Islet precursor cell (in vitro differentiated cells): ENCODE data around the gene FSTL3.
"Not testable (repeated sequence)": the region's sequence is repeated elsewhere in the genome, so short reads cannot be mapped to it uniquely, and the experiment has no call there.

Experiments
- DNase-seq: peaks from one replicate; pipeline ENCODE4 v3.0.0-alpha.2; 2018

The FSTL3 gene

GRCh38 chr19:661427-662196, 14.6 kb upstream of the FSTL3 start:
- no peak for DNase-seq

GRCh38 chr19:662207-662961, 13.8 kb upstream of the FSTL3 start:
- DNase-seq, result no peak

GRCh38 chr19:662962-663681, 13.1 kb upstream of the FSTL3 start, which contains the start of gene RNF126:
RNF126 (minus strand) TSS chr19:663214; CDS start chr19:663121, 93 bp downstream.
- DNase-seq, result peak; percentile 92

GRCh38 chr19:663682-664117, 12.5 kb upstream of the FSTL3 start:
- DNase-seq, result no peak

GRCh38 chr19:664913-665443, 11.2 kb upstream of the FSTL3 start:
- peak; percentile 96 for DNase-seq

- not testable (repeated sequence) for DNase-seq
Measured at GRCh38 chr19:666985-667573, 9.1 kb upstream of the FSTL3 start.

- not testable (repeated sequence) for DNase-seq
Measured at GRCh38 chr19:668675-669434, 7.3 kb upstream of the FSTL3 start.

- no peak for DNase-seq
Measured at GRCh38 chr19:670609-671075, 5.5 kb upstream of the FSTL3 start.

GRCh38 chr19:674282-675151, 1.7 kb upstream of the FSTL3 start:
- DNase-seq, result no peak

GRCh38 chr19:676007-676338, 219 bp upstream of the FSTL3 start:
- DNase-seq, result no peak

- peak; percentile 83 for DNase-seq
Measured at GRCh38 chr19:677201-677600, 1.0 kb downstream of the FSTL3 start.

- DNase-seq, result no peak
Measured at GRCh38 chr19:677601-678436, 1.6 kb downstream of the FSTL3 start.

- no peak for DNase-seq
Measured at GRCh38 chr19:678791-679388, 2.7 kb downstream of the FSTL3 start.

GRCh38 chr19:679418-680286, 3.5 kb downstream of the FSTL3 start:
- no peak for DNase-seq

- peak; percentile 100 for DNase-seq
Measured at GRCh38 chr19:680287-681028, 4.3 kb downstream of the FSTL3 start.

GRCh38 chr19:681029-682019, 5.1 kb downstream of the FSTL3 start:
- DNase-seq, result no peak
